ENCODE results near the gene MCRIP1. TPM values are rescaled to one million over a fixed set of nuclear protein-coding genes. Genes with fewer than 3 reads are reported as not detected.

The MCRIP1 gene
- total RNA-seq, 2 experiments from 2014 or later: 55.1 to 56.5 TPM

GRCh38 chr17:81868674-81869220 lies 35.7 kb upstream of the MCRIP1 start:
- Mint-ChIP-seq H3K4me1 (ENCODE audit: low read depth) (peaks cover 38% of the 10 kb centered on the region), H3K27me3 (no peaks in the 10 kb centered on the region), H3K4me3 (peak overlapping the region; percentile 88), H3K36me3 (ENCODE audit: low read depth) (peaks cover 40% of the 10 kb centered on the region), H3K27ac (peak overlapping the region; percentile 67), H3K9me3 (no peaks in the 10 kb centered on the region)
- DNase-seq (peak; percentile 38), ATAC-seq (no peak)
- no peak for TF ChIP-seq CTCF (IDR thresholded peaks at IDR 0.05)
- POLR2A ChIA-PET: interaction anchor here (1.0 to 7.3 kb wide), 9 partner anchors 8 to 202 kb away, joined by 3 to 73 read pairs (median 10); partner anchors contain the start of genes ALYREF, ANAPC11, CCDC137 and MCRIP1
- CTCF ChIA-PET: interaction anchor here (0.9 to 2.2 kb wide), 12 partner anchors 9 to 236 kb away, joined by 3 to 13 read pairs (median 4); partner anchors contain the start of genes ARL16, CENPX, HGS and LRRC45
- intact Hi-C loops (cut with micrococcal nuclease): no loop called here

GRCh38 chr17:81867991-81868673 lies 35.0 kb upstream of the MCRIP1 start:
- ATAC-seq (no peak), DNase-seq (peak; percentile 32)
- CTCF ChIA-PET: interaction anchor here (1.0 kb wide), 2 partner anchors 99 to 162 kb away, joined by 3 read pairs; no protein-coding TSS in a partner anchor
- TF ChIP-seq CTCF (IDR thresholded peaks at IDR 0.05): no peak
- H3K36me3 Mint-ChIP-seq (ENCODE audit: low read depth): peaks cover 46% of the 10 kb centered on the region
- H3K27ac Mint-ChIP-seq: peak overlapping the region; percentile 83
- H3K27me3 Mint-ChIP-seq: no peaks in the 10 kb centered on the region
- H3K9me3 Mint-ChIP-seq: no peaks in the 10 kb centered on the region
- H3K4me3 Mint-ChIP-seq: peak overlapping the region; percentile 45
- H3K4me1 Mint-ChIP-seq (ENCODE audit: low read depth): peaks cover 39% of the 10 kb centered on the region
- POLR2A ChIA-PET: interaction anchor here (1.0 to 7.3 kb wide), 8 partner anchors 10 to 210 kb away, joined by 3 to 73 read pairs (median 4); partner anchors contain the start of gene MCRIP1
- intact Hi-C loops (cut with micrococcal nuclease): no loop called here

GRCh38 chr17:81867170-81867990 lies 34.3 kb upstream of the MCRIP1 start:
- H3K27me3 Mint-ChIP-seq: no peaks in the 10 kb centered on the region
- H3K36me3 Mint-ChIP-seq (ENCODE audit: low read depth): peaks cover 49% of the 10 kb centered on the region
- TF ChIP-seq CTCF (IDR thresholded peaks at IDR 0.05): no peak
- peak overlapping the region; percentile 25 for H3K4me3 Mint-ChIP-seq
- DNase-seq (peak; percentile 58), ATAC-seq (no peak)
- POLR2A ChIA-PET: interaction anchor here (0.7 to 3.6 kb wide), 20 partner anchors 9 to 435 kb away, joined by 3 to 14 read pairs (median 4); partner anchors contain the start of genes ANAPC11, MCRIP1, MRPL12 and SLC25A10
- no peaks in the 10 kb centered on the region for H3K9me3 Mint-ChIP-seq
- intact Hi-C loops (cut with micrococcal nuclease): no loop called here
- H3K27ac Mint-ChIP-seq: peak overlapping the region; percentile 83
- CTCF ChIA-PET: no interaction called here
- H3K4me1 Mint-ChIP-seq (ENCODE audit: low read depth): peaks cover 39% of the 10 kb centered on the region

GRCh38 chr17:81866440-81867169 lies 33.5 kb upstream of the MCRIP1 start:
- ATAC-seq: no peak
- peak; percentile 20 for DNase-seq
- peaks cover 39% of the 10 kb centered on the region for H3K4me1 Mint-ChIP-seq (ENCODE audit: low read depth)
- peak overlapping the region; percentile 25 for H3K4me3 Mint-ChIP-seq
- POLR2A ChIA-PET: interaction anchor here (0.7 to 3.0 kb wide), 20 partner anchors 8 to 435 kb away, joined by 3 to 14 read pairs (median 4); partner anchors contain the start of genes ANAPC11, MCRIP1, MRPL12 and SLC25A10
- CTCF ChIA-PET: interaction anchor here (0.6 to 1.2 kb wide), 2 partner anchors 88 to 131 kb away, joined by 3 read pairs; no protein-coding TSS in a partner anchor
- peaks cover 50% of the 10 kb centered on the region for H3K36me3 Mint-ChIP-seq (ENCODE audit: low read depth)
- intact Hi-C loops (cut with micrococcal nuclease): no loop called here
- H3K9me3 Mint-ChIP-seq: no peaks in the 10 kb centered on the region
- no peak for TF ChIP-seq CTCF (IDR thresholded peaks at IDR 0.05)
- H3K27ac Mint-ChIP-seq: peak overlapping the region; percentile 83
- H3K27me3 Mint-ChIP-seq: no peaks in the 10 kb centered on the region

Measured in activated CD8-positive, alpha-beta T cell treated with anti-CD3 and anti-CD28 coated beads for 36 hours (primary cell).